HG02588 (cell line): Measurements from ENCODE around the gene HDAC7.

Experiments
- ATAC-seq: cut with Tn5 transposase; IDR thresholded peaks from one replicate; pipeline ENCODE4 v1.9.1; 2021; ENCODE audit warnings: mild to moderate bottlenecking, moderate library complexity; ENCODE audit not compliant: unreplicated experiment

Gene HDAC7

GRCh38 chr12:47833591-47834012 lies 13.9 kb upstream of the HDAC7 start:
- no peak for ATAC-seq

- ATAC-seq, result no peak
Observed at GRCh38 chr12:47832263-47832933, 12.7 kb upstream of the HDAC7 start.

GRCh38 chr12:47829584-47829983 lies 9.9 kb upstream of the HDAC7 start:
- ATAC-seq, result no peak

GRCh38 chr12:47828976-47829482 lies 9.3 kb upstream of the HDAC7 start:
- no peak for ATAC-seq

GRCh38 chr12:47828008-47828975 lies 8.6 kb upstream of the HDAC7 start:
- no peak for ATAC-seq

- ATAC-seq, result no peak
Observed at GRCh38 chr12:47825173-47825639, 5.5 kb upstream of the HDAC7 start.

GRCh38 chr12:47824635-47825034 lies 4.9 kb upstream of the HDAC7 start:
- ATAC-seq, result no peak

GRCh38 chr12:47824198-47824597 lies 4.5 kb upstream of the HDAC7 start:
- ATAC-seq, result no peak

GRCh38 chr12:47823422-47824086 lies 3.9 kb upstream of the HDAC7 start:
- ATAC-seq, result no peak

GRCh38 chr12:47822863-47823262 lies 3.2 kb upstream of the HDAC7 start:
- ATAC-seq, result no peak

- no peak for ATAC-seq
Observed at GRCh38 chr12:47822401-47822800, 2.7 kb upstream of the HDAC7 start.

GRCh38 chr12:47821346-47821706 lies 1.6 kb upstream of the HDAC7 start:
- ATAC-seq, result no peak

- ATAC-seq, result no peak
Observed at GRCh38 chr12:47820631-47821345, 1.1 kb upstream of the HDAC7 start.

- peak; percentile 40 for ATAC-seq
Observed at GRCh38 chr12:47819138-47819895, 386 bp downstream of the HDAC7 start.

- ATAC-seq, result peak; percentile 3
Observed at GRCh38 chr12:47818467-47819137, 1.1 kb downstream of the HDAC7 start.

GRCh38 chr12:47818007-47818376 lies 1.7 kb downstream of the HDAC7 start:
- ATAC-seq, result no peak

GRCh38 chr12:47817272-47818006 lies 2.3 kb downstream of the HDAC7 start:
- ATAC-seq, result no peak

GRCh38 chr12:47816403-47817271 lies 3.1 kb downstream of the HDAC7 start:
- no peak for ATAC-seq
